ENCODE data around the gene FLACC1. TPM values are rescaled to one million over a fixed set of nuclear protein-coding genes. Genes with fewer than 3 reads are reported as not detected.

FLACC1 gene
- total RNA-seq, 1 experiment from 2014 or later = 0.17 TPM

DNA sequence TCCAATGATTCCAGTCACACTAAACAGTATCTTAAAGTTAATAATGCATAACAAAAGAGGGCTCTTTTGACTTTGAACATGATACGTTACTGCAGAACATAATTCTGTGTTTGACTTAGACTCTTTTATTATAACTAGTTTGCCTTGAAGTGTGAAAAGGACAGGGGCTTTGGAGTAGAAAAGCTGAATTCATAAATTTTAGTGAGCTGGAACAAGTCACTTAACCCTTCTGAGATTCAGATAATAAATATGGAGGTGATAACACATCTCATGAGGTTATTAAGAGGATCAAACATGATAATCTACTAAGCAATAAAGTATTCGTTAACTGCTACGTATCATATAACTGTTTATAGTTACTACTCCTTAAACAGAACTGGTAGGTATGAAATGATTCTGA, 44.7 kb upstream of the FLACC1 start (continued):
- TF ChIP-seq, protein P1, sequence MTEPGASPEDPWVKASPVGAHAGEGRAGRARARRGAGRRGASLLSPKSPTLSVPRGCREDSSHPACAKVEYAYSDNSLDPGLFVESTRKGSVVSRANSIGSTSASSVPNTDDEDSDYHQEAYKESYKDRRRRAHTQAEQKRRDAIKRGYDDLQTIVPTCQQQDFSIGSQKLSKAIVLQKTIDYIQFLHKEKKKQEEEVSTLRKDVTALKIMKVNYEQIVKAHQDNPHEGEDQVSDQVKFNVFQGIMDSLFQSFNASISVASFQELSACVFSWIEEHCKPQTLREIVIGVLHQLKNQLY (CRISPR knock-in tag; IDR thresholded peaks at IDR 0.05) = no peak
- TF ChIP-seq, protein P2, sequence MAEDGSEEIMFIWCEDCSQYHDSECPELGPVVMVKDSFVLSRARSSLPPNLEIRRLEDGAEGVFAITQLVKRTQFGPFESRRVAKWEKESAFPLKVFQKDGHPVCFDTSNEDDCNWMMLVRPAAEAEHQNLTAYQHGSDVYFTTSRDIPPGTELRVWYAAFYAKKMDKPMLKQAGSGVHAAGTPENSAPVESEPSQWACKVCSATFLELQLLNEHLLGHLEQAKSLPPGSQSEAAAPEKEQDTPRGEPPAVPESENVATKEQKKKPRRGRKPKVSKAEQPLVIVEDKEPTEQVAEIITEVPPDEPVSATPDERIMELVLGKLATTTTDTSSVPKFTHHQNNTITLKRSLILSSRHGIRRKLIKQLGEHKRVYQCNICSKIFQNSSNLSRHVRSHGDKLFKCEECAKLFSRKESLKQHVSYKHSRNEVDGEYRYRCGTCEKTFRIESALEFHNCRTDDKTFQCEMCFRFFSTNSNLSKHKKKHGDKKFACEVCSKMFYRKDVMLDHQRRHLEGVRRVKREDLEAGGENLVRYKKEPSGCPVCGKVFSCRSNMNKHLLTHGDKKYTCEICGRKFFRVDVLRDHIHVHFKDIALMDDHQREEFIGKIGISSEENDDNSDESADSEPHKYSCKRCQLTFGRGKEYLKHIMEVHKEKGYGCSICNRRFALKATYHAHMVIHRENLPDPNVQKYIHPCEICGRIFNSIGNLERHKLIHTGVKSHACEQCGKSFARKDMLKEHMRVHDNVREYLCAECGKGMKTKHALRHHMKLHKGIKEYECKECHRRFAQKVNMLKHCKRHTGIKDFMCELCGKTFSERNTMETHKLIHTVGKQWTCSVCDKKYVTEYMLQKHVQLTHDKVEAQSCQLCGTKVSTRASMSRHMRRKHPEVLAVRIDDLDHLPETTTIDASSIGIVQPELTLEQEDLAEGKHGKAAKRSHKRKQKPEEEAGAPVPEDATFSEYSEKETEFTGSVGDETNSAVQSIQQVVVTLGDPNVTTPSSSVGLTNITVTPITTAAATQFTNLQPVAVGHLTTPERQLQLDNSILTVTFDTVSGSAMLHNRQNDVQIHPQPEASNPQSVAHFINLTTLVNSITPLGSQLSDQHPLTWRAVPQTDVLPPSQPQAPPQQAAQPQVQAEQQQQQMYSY (CRISPR knock-in tag; IDR thresholded peaks at IDR 0.05) = no peak
- no peak for TF ChIP-seq ETV6 (CRISPR knock-in tag; IDR thresholded peaks at IDR 0.05)
- TF ChIP-seq, protein P3, sequence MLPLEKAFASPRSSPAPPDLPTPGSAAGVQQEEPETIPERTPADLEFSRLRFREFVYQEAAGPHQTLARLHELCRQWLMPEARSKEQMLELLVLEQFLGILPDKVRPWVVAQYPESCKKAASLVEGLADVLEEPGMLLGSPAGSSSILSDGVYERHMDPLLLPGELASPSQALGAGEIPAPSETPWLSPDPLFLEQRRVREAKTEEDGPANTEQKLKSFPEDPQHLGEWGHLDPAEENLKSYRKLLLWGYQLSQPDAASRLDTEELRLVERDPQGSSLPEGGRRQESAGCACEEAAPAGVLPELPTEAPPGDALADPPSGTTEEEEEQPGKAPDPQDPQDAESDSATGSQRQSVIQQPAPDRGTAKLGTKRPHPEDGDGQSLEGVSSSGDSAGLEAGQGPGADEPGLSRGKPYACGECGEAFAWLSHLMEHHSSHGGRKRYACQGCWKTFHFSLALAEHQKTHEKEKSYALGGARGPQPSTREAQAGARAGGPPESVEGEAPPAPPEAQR (CRISPR knock-in tag; IDR thresholded peaks at IDR 0.05) = no peak

DNA sequence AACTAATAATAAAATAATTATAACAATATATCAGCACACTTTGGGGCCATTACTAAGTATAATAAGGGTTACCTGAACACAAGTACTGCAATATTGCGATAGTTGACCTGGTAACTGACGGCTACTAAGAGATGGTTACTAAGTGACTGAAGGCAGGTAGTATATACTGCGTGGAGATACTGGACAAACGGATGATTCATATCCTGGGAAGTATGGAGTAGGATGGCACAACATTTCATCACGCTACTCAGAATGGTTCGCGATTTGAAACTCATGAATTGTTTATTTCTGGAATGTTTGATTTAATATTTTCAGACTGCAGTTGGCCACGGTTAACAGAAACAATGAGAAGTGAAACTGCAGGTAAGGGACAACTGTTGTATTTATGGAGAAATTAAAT, 39.5 kb upstream of the FLACC1 start:
- no peak for TF ChIP-seq ZNF423 (CRISPR knock-in tag; IDR thresholded peaks at IDR 0.05)
- TF ChIP-seq FOXP1 (CRISPR knock-in tag; IDR thresholded peaks at IDR 0.05; ENCODE audit: borderline replicate concordance) = no peak
- TF ChIP-seq, protein P3 (CRISPR knock-in tag; IDR thresholded peaks at IDR 0.05) = no peak
- TF ChIP-seq ZNF232 (CRISPR knock-in tag; IDR thresholded peaks at IDR 0.05) = no peak
- TF ChIP-seq GABPB1 (CRISPR knock-in tag; IDR thresholded peaks at IDR 0.05) = no peak
- TF ChIP-seq, protein P4, sequence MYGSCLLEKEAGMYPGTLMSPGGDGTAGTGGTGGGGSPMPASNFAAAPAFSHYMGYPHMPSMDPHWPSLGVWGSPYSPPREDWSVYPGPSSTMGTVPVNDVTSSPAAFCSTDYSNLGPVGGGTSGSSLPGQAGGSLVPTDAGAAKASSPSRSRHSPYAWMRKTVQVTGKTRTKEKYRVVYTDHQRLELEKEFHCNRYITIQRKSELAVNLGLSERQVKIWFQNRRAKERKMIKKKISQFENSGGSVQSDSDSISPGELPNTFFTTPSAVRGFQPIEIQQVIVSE (CRISPR knock-in tag; IDR thresholded peaks at IDR 0.05; ENCODE audit: borderline replicate concordance) = no peak
- TF ChIP-seq, protein P5, sequence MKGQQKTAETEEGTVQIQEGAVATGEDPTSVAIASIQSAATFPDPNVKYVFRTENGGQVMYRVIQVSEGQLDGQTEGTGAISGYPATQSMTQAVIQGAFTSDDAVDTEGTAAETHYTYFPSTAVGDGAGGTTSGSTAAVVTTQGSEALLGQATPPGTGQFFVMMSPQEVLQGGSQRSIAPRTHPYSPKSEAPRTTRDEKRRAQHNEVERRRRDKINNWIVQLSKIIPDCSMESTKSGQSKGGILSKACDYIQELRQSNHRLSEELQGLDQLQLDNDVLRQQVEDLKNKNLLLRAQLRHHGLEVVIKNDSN (CRISPR knock-in tag; IDR thresholded peaks at IDR 0.05) = no peak
- TF ChIP-seq, protein P2 (CRISPR knock-in tag; IDR thresholded peaks at IDR 0.05) = no peak
- TF ChIP-seq RELA (CRISPR knock-in tag; IDR thresholded peaks at IDR 0.05; ENCODE audit: borderline replicate concordance) = no peak
- TF ChIP-seq RORB (CRISPR knock-in tag; IDR thresholded peaks at IDR 0.05) = no peak
- TF ChIP-seq NFYB (CRISPR knock-in tag; conservative IDR thresholded peaks at IDR 0.05; ENCODE audit: low read depth) = no peak
- no peak for TF ChIP-seq NR1H2 (CRISPR knock-in tag; IDR thresholded peaks at IDR 0.05)
- TF ChIP-seq ZNF416 (CRISPR knock-in tag; IDR thresholded peaks at IDR 0.05) = no peak
- TF ChIP-seq SP1 (CRISPR knock-in tag; conservative IDR thresholded peaks at IDR 0.05) = no peak
- no peak for TF ChIP-seq ESRRA (CRISPR knock-in tag; IDR thresholded peaks at IDR 0.05; ENCODE audit: borderline replicate concordance)
- TF ChIP-seq, protein P6, sequence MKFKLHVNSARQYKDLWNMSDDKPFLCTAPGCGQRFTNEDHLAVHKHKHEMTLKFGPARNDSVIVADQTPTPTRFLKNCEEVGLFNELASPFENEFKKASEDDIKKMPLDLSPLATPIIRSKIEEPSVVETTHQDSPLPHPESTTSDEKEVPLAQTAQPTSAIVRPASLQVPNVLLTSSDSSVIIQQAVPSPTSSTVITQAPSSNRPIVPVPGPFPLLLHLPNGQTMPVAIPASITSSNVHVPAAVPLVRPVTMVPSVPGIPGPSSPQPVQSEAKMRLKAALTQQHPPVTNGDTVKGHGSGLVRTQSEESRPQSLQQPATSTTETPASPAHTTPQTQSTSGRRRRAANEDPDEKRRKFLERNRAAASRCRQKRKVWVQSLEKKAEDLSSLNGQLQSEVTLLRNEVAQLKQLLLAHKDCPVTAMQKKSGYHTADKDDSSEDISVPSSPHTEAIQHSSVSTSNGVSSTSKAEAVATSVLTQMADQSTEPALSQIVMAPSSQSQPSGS (CRISPR knock-in tag; IDR thresholded peaks at IDR 0.05; ENCODE audit: borderline replicate concordance, low read depth) = no peak
- Mint-ChIP-seq H3K4me1 (no peaks in the 10 kb centered on the region), H3K27ac (no peak overlapping the region), H3K27me3 (ENCODE audit: low read depth) (no peaks in the 10 kb centered on the region), H3K36me3 (peaks cover 15% of the 10 kb centered on the region), H3K9me3 (no peaks in the 10 kb centered on the region), H3K4me3 (no peak overlapping the region)
- no peak for ATAC-seq
- no peak for DNase-seq (ENCODE audit: low spot score)
- CTCF ChIA-PET = no interaction called here
- POLR2A ChIA-PET = interaction anchor here (0.6 kb wide), 1 partner anchor 321 kb away, joined by 4 read pairs; no protein-coding TSS in a partner anchor
